GM21786 (cell line): Measurements from ENCODE around the gene GFI1B.

Experiments used
- ATAC-seq: cut with Tn5 transposase; IDR thresholded peaks from one replicate; pipeline ENCODE4 v1.9.1; 2021; ENCODE audit not compliant: unreplicated experiment

Gene GFI1B

DNA sequence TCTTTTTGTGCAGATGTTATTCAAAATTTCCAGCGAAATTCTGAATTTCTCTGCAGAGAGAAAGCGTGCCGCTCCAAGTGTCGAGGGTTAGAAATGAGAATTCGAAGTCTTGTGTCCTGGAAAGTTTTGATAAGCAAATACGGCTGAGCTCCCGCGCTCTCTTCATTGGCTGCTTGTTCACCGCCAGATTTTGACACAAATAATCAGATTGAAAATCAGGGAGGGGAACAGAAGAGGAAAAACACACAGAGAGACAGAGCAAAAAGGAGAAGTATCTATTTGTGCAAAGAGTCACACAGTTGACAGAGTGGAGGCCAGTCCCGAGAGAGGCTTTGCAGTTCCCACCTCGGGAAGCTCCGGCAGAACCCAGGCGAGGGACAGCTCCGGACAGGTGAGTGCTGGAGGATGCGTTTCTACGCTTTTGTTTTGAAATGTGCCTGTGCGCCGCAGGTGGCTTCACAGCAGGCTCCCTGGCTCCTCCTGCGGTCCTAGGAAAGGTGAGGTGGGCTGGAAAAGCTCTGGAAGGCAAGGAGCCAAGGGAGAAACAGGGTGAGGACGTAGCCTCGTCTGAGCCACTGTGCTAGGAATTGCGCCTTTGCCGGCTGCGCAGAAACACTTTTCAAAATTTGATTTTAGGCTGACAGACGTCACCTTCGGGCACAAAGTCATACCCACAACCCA is at the start of gene GFI1B:
TSS of gene GFI1B (plus strand) at position 244 of the 681 bp plus-strand sequence. CDS start 7,985 bp downstream, outside the sequence.
- no peak for ATAC-seq

DNA sequence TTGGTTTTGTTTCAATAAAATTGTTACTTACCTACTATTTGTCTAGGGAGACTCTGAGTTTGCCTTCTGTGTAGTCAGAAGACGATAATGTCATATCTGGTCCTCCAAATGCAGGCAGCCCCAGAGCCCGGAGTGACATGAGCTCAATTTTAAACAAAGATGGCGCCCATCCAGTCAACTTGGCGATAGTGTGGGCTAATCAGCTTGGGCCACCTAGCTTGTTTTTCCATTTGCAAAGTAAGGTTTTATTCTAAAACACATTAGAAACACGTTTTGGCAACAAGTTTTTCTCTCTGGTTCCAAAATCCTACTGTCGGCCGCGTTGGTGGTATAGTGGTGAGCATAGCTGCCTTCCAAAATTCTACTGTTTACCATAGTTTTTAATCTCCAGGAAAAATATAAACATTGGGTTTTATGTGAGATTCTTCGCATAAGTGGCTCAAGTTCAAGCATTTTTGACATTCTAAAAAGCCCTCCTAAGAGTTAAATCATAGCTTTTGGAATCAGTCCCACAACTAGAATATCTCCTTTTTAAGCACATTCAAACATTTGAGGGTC is 47.2 kb upstream of the GFI1B start:
- no peak for ATAC-seq

GRCh38 chr9:132935026-132935425 is 43.5 kb upstream of the GFI1B start:
- ATAC-seq = no peak

DNA sequence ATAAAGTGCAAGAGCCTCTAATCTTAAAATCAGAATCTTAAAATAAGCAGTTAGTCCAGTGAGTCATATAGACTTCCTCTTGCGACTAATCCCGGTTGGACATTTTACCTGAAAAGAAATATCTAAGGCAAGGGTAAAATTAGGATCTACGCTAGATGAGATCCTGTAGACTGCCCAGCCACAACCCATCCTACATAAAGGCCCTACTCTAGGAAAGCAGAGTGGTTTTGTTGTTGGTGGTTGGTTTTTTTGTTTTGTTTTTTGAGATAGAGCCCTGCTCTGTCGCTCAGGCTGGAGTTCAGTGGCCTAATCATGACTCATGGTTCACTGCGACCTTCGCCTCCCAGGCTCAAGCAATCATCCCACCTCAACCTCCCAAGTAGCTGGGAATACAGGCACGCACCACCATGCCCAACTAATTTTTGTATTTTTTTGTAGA is 41.0 kb upstream of the GFI1B start:
- ATAC-seq = no peak

DNA sequence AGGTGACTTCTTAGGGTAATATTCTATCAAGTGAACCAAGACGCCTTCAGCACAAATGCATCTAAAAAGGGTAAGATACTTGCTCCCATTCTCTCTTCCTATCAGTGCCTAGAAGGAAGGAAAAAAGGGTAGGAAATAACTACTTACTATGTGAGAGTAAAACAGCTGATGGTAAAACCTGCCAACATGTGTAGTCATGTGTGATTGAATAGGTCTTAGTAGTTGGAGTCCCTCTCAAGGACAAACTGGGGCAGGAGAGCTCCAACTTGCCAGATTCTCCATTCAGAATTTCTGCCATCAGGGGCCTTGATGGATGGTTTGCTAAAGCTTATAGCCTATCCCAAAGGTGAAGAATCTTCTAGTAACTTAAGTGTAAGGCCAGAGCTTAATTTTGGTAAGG is 39.3 kb upstream of the GFI1B start:
- ATAC-seq = no peak

DNA sequence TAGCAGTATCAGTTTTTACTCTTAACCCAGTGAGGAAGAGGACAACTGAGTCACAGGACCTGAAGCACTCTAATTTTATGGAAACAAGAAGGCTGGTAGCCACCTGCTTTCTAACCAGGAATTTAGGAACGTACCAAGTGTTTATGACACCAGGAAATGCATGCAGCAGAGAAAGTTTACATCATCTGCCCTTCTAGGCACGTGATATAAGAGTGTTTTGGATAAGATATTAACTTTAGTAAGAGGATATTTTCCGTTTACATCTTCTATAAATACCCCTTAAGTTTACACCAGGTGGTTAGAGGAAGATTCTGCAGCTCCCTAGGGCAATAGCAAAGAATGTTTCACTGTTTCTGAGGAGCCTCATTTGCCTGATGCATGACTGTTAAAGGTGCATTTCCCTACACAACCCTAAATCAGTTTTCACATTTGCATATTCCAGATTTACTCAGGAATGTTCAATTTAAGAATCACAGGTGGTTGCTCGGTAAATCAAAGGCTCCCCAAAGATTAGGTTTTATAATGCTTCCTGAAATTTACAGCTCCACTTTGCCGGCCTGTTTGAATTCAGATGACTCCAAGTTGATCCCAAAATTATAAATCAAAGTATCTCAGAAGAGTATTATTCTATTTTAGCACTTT is 35.8 kb upstream of the GFI1B start:
- ATAC-seq = no peak

- ATAC-seq = peak; percentile 6
These were observed 34.7 kb upstream of the GFI1B start for GRCh38 chr9:132943651-132944293.

- ATAC-seq = peak; percentile 63
These were observed 34.0 kb upstream of the GFI1B start, which contains the start of gene TSC1 for GRCh38 chr9:132944294-132945185. TSS of gene TSC1 (minus strand) at chr9:132944616. CDS start at chr9:132928872, 15,744 bp downstream.

DNA sequence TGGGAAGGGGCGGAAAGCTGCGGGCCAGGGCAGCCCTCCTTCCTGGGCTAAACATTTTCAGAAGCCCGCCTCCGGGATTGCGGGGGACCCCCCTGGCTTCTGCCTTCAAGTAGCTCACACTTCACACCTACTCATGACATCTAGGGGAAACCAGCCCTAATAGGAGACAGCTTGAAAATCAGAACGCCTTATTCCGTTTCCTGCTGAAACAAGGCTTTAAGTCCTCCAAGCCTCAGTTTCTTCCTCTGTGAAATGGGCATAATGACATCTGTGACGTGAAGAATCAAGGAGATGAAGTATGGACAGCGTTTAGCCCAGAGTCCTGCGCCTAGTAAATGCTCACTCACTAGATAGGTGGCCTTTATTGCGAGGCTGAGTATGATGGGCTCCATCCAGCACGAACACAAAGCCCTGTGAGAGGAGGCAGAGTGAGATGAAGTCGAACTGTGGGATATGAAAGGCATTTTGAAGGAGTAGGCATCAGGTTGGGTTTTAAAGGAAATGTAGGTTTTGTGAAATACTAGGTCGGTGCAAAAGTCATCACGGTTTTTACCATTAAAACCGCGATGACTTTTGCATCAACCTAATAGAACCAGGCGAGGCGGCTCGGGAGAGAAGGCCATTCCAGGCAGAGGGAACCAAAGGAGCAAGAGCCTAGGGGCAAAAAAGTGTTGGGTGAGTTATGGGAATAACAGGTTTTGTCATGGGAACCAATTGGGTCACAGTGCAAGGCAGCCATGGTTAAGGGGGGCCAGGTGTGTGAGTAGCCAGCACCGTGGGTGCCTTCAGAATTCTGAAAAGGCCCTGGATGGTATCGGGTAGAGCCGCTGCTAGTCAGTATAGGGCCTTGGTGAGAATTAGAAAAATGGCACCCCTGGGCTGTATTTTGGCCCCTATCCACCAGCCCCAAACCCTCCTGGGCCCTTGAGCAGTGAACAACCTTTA is 33.0 kb upstream of the GFI1B start:
- no peak for ATAC-seq

DNA sequence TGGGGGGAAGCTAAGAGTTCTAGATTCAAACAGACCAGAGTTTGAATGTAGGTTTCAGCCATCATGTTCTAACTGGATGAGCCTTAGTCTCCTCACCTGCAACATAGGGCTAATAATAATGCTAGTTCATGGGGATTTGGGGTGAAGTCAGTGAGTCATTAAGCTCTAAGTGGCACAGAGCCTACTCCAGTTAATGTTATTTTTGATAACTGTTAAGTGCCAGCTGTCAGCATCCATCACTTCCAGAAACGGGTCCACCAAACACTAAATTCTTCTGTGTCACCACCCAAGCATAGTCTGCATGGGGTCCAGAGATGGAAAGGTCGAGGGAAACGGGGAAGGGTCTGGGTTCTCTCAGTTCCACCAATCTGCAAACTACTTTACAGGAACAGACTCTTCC is 32.3 kb upstream of the GFI1B start:
- no peak for ATAC-seq

- no peak for ATAC-seq
These were observed 31.7 kb upstream of the GFI1B start for GRCh38 chr9:132946631-132947295.

GRCh38 chr9:132947756-132948155 is 30.7 kb upstream of the GFI1B start:
- no peak for ATAC-seq

GRCh38 chr9:132948482-132949050 is 29.9 kb upstream of the GFI1B start:
- no peak for ATAC-seq

DNA sequence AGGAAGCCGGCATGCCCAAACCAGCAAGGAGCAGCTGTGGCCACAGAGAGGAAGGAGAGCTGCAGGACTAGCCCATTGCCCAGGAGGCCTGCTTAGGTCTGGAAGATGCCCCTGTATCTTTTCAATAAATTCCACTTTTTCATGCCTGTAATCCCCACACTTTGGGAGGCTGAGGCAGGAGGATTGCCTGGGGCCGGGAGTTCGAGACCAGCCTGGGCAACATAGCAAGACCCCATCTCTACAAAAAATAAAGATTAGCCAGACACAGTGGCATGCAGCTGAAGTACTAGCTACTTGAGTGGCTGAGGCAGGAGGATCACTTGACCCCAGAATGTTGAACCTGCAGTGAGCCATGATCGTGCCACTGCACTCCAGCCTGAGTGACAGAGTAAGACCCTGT is 28.8 kb upstream of the GFI1B start:
- ATAC-seq = no peak

DNA sequence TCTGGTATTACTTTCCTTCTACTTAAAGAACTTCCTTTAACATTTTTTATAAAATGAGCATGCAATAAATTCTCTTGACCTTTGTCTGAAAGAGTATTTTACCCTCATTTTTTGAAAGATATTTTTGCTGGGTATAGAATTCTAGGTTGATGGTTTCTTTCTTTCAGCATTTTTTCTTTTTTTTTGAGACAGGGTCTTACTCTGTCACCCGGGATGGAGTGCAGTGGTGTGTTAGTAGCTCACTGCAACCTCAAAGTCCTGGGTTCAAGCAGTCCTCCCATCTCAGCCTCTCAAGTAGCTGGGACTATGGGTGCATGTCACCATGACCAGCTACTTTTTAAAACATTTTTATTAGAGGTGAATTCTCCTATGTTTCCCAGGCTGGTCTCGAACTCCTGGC is 23.4 kb upstream of the GFI1B start:
- no peak for ATAC-seq

DNA sequence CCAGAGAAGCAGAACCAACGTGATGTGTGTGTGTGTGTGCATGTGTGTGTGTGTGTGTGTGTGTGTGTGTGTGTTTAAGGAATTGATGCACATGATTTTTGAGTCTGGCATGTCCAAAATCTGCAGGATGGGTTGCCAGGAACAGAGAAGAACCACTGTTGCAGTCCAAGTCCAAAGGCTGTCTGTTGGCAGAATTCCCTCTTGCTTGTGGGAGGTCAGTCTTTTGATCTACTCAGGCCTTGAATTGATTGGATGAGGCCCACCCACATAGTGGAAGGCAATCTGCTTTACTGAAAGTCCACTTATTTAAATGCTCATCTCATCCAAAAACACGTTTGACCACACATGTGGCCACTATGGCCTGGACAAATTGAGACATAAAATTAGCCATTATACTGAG is 22.7 kb upstream of the GFI1B start:
- no peak for ATAC-seq

GRCh38 chr9:132957805-132958204 is 20.7 kb upstream of the GFI1B start:
- no peak for ATAC-seq

DNA sequence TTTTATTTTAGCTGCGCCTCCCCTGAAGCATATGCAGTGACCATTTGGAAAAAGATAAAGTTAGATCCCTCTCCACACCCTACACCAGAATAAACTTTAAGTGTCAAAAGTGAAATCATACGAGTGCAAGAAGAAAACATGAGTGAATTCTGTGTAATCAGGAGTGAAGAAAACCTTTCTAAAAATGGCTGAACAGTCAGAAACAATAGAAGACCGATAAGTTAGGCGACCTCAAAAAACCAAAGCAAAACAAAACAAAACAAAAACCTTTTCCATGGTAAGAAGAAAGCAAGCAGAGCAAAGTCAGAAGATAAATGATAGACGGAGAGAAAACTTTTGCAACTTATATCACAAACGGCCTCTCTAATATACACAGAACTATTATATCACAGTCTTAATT is 17.5 kb upstream of the GFI1B start:
- ATAC-seq = no peak

DNA sequence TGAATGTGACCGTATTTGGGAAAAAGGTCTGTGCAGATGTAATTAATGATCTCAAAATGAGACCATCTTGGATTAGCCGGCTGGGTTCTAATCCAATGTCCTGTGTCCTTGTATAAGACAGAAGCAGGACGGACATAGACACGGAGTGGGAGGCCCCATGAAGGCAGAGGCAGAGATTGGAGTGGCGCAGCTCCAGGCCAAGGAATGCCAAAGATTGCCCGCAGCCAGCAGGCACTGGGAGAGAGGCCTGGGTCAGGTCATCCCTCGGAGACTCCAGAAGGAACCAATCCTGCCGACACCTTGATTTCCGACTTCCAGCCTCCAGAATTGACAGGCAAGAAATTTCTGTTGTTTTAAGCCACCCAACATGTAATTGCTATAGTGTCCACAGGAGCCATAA is 13.0 kb upstream of the GFI1B start:
- ATAC-seq = no peak
